ENCODE results near the gene ARHGAP9.
A peak's percentile ranks its signal among the peaks of the same experiment; 100 is the strongest.
"Not testable (repeated sequence)": the region's sequence is repeated elsewhere in the genome, so short reads cannot be mapped to it uniquely, and the experiment has no call there.

Gene ARHGAP9

GRCh38 chr12:57479376-57480115 lies at the start of gene ARHGAP9:
ARHGAP9 (minus strand) TSS chr12:57479866; CDS start chr12:57479406, 460 bp downstream.
- no peak for DNase-seq

GRCh38 chr12:57528831-57529555 lies 49.3 kb upstream of the ARHGAP9 start:
- no peak for DNase-seq

- DNase-seq: no peak
These were observed 48.5 kb upstream of the ARHGAP9 start for GRCh38 chr12:57528176-57528575.

GRCh38 chr12:57527184-57527583 lies 47.5 kb upstream of the ARHGAP9 start:
- DNase-seq: no peak

GRCh38 chr12:57526477-57527126 lies 46.9 kb upstream of the ARHGAP9 start:
- no peak for DNase-seq

- DNase-seq: no peak
These were observed 46.1 kb upstream of the ARHGAP9 start for GRCh38 chr12:57525615-57526383.

GRCh38 chr12:57524814-57525614 lies 45.3 kb upstream of the ARHGAP9 start:
- no peak for DNase-seq

GRCh38 chr12:57523706-57524614 lies 44.3 kb upstream of the ARHGAP9 start:
- DNase-seq: no peak

GRCh38 chr12:57522887-57523705 lies 43.4 kb upstream of the ARHGAP9 start:
- peak in 1 of 2 donors; percentile 35 for DNase-seq

- DNase-seq: peak; percentile 86 to 91
These were observed 42.6 kb upstream of the ARHGAP9 start, which contains the start of gene MBD6 for GRCh38 chr12:57522011-57522886. MBD6 (plus strand) TSS chr12:57522824; CDS start chr12:57524304, 1,480 bp downstream.

GRCh38 chr12:57521525-57522010 lies 41.9 kb upstream of the ARHGAP9 start:
- DNase-seq: peak in 1 of 2 donors; percentile 41

- DNase-seq: peak; percentile 99
These were observed 40.6 kb upstream of the ARHGAP9 start, which contains the start of gene DDIT3 for GRCh38 chr12:57520053-57520818. DDIT3 (minus strand) TSS chr12:57520514; CDS start chr12:57517406, 3,108 bp downstream.

GRCh38 chr12:57519796-57520052 lies 40.1 kb upstream of the ARHGAP9 start:
- no peak for DNase-seq

GRCh38 chr12:57518920-57519795 lies 39.5 kb upstream of the ARHGAP9 start:
- no peak for DNase-seq

- no peak for DNase-seq
These were observed 38.7 kb upstream of the ARHGAP9 start for GRCh38 chr12:57518176-57518919.

- DNase-seq: not testable (repeated sequence)
These were observed 38.1 kb upstream of the ARHGAP9 start for GRCh38 chr12:57517718-57518117.

Data from hippocampal formation (tissue), 2 donors.